Activated CD4-positive, CD25-positive, alpha-beta regulatory T cell treated with anti-CD3 and anti-CD28 coated beads, Interleukin-2, amount 50 U/mL, for 72 hours (primary cell): Measurements from ENCODE around the gene ZNF223.
A peak's percentile ranks its signal among the peaks of the same experiment; 100 is the strongest.

Experiments used
- DNase-seq: peaks from one replicate; pipeline ENCODE4 v3.0.0; 2021

The ZNF223 gene

DNA sequence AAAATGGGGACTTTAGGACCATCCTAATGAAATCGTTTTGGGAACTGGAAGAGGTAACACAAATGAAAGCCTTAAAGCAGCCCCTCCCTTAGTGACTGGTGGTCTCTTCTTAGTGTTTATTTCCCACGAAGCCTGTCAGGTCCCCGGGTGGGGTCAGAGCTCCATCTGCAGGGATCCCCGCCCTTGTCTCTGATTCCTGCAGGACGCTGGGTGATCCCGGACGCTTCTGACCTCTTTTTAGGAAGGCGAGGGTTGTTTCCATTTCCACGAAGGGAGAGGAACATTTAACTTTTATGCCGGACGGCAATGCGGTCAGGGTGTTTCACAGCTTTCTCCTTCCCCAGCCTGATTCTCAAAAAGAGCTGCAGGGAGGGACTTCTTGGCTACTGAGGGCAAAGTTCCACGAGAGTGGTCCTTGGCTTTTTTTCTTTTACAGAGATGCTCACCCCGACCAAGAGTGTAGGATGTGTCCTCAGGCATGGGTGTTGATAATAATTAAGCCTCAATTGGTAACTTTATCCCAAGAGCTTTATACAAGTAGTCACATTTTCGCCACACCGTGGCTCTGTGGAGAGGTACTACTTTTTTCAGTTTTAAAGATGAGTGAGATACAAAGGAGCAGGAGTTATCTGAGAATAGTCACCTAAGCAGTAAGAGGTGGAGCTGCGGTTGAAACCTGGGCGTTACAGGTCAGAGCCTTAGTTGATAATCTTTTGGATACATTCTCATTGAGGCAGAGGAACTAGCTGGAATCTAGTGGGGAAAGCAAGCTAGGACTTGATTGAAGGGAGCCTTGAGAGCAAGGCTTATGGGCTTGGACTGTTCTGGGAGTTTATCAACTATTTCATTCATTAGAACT, 20.9 kb downstream of the ZNF223 start:
- DNase-seq: no peak

DNA sequence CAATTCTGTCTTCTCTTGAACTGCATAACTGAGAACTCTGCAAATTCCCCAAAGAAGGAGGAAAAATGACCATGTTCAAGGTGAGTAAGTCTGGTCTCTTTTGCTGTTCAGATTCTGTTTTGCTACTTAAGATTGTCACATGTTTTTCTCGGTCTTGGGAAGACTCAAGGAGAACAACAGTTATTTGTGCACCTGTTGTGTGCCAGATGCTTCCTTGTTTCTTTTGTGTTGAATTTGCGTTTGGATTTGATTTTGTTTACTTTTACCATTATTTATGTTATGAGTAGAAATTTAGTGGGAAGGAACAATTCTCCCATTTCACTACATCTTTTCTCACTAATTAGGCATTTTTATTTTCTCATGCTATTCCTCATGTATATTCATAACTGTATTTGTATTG, 24.5 kb downstream of the ZNF223 start:
- no peak for DNase-seq

DNA sequence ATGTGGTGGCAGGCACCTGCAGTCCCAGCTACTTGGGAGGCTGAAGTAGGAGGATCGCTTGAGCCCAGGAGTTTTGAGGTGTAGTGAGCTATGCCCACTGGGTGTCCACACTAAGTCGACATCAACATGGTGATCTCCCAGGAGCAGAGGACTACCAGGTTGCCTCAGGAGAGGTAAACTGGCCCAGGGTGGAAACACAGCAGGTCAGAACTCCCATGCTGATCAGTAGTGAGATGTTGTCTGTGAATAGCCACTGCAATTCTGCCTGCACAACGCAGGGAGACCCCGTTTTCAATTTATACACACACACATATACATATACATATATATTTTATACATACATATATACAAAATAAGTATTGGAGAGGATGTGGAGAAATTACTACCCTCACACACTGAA, 40.3 kb downstream of the ZNF223 start:
- no peak for DNase-seq

DNA sequence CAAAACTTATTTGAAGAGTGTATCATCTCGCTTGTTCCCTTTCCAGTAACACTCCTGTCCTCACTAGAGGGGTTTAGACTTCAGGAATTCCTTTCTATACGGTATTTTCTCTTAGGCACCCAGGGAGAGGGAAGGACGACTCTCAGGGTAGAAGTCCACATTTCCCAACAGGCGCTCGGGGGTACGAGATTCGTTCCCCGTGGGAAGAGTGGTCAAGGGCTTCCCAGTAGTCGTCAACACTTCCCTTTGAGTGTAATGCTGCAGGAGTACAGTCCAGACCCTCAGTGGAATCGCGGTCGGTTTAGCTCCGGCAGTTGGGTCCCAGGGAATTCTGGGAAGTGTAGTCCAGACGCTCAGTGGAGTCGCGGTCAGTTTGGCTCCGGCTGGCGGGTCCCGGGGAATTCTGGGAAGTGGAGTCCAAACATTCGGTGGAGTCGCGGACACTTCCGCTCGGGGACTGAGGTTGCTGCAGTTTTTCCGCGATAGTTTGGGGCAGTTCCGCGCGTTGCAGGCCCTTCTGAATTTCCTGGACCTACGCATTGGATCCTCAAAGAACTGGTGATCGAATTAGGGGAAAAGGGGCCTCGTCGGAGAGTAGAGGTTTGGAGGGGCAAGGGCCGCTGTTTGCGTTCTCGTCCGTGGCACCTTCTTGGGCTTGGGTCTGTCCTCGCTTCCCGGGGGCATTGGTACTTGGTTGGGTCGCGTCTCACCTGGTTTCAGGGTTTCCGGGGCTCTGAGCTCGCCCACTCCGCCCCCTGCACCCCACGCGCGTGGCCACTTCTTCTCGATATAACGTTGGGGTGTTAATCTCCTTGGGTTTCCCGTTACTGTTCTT, 42.3 kb downstream of the ZNF223 start, which contains the start of gene ZNF224:
Gene ZNF224 (plus strand): TSS at position 431 of the 835 bp plus-strand sequence. CDS start 3,513 bp downstream, outside the sequence.
- DNase-seq: peak; percentile 67

- DNase-seq: no peak
These were observed 55.9 kb downstream of the ZNF223 start for GRCh38 chr19:44107751-44108150.

- no peak for DNase-seq
These were observed 57.6 kb downstream of the ZNF223 start for GRCh38 chr19:44109458-44109857.

DNA sequence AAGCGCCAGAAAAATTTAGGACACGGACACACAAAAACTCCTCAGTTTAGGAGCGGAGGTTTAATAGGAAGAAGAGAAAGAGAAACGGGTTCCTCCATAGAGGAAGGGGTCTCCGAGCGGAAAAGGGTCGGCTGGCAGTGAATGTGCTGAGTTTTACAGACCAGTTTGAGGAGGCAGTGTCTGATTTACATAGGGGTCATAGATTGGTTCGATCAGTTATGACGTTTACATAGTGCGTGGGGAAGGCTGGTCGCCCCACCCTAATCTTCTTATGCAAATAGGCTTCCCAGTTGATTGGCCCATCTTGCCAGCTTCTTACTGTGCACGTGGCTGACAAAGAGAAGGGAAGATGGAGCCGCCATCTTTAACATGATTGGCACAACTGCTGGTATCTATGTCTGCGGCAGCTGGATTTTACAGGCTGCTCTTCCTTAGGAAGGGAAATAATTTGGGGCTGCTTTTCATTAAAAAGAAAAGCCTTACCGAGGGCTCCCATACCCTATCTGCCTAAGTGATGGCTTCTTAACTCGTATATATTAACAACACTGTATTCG, 60.2 kb downstream of the ZNF223 start:
- DNase-seq: no peak

GRCh38 chr19:44112802-44113137, 60.9 kb downstream of the ZNF223 start:
- no peak for DNase-seq

DNA sequence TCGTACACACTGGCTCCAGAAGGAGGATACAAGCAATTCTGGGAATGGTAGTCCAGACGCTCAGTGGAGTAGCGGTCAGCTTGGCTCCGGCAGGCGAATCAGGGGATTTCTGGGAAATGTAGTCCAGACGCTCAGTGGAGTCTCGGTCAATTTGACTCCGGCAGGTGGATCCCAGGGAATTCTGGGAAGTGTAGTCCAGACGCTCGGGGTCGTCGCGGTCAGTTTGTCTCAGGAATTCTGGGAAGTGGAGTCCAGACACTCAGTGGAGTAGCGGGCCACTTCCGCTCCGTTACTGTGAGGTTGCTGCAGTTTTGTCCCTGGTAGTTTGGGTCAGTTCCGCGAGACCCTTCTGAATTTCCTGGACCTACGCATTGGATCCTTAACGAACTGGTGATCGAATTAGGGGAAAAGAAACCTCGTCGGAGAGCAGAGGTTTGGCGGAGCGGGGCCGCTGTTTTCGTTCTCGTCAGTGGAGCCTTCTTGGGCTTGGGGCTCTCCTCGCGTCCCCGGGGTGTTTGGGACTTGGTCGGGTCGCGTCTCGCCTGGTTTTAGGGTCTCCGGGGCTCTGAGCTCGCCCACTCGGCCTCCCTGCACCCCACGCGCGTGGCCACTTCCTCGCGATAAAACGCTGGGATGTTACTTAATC, 61.4 kb downstream of the ZNF223 start, which contains the start of gene ZNF225:
Gene ZNF225 (plus strand): TSS at position 262 of the 646 bp plus-strand sequence. CDS start 2,429 bp downstream, outside the sequence.
- DNase-seq: peak; percentile 69

DNA sequence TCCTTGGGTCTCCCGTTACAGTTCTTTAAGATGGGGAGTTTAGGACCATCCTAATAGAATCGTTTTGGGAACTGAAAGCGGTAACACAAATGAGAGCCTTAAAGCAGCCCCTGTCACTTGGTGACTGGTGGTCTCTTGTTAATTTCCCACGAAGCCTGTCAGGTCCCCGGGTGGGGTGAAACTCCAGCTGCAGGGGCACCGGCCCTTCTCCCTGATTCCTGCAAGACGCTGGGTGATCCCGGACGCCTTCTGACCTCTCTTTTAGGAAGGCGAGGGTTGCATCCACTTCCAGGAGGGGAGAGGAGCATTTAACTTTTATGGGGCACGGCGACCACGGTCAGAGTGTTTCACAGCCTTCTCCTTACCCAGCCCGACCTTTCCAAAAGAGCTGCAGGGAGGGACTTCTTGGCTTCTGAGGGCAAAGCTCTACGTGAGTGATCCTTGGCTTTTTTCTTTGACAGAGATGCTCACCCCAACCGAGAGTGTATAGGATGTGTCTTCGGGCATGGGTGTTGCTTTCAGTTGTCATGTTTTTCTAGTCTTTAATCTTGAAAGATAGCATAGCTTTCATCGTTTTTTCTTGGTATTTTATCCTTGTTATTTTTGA, 62.1 kb downstream of the ZNF223 start:
- DNase-seq: no peak
